NCI-H128 (cell line): Measurements from ENCODE around the gene PARL.

Experiments
- DNase-seq: peaks from one replicate; lab custom pipeline; 2025; ENCODE audit not compliant: unreplicated experiment; lab: John Stamatoyannopoulos, UW

The PARL gene

GRCh38 chr3:183884427-183885296 lies at the start of gene PARL:
Gene PARL (minus strand): TSS chr3:183884880. CDS start chr3:183884846, 34 bp downstream.
- peak; percentile 91 for DNase-seq

GRCh38 chr3:183933160-183933559 lies 48.5 kb upstream of the PARL start:
- no peak for DNase-seq

- DNase-seq: no peak
Measured at GRCh38 chr3:183931881-183932280, 47.2 kb upstream of the PARL start.

- no peak for DNase-seq
Measured at GRCh38 chr3:183930086-183930485, 45.4 kb upstream of the PARL start.

GRCh38 chr3:183927059-183927458 lies 42.4 kb upstream of the PARL start:
- DNase-seq: no peak

- DNase-seq: no peak
Measured at GRCh38 chr3:183924956-183925355, 40.3 kb upstream of the PARL start.

- no peak for DNase-seq
Measured at GRCh38 chr3:183924543-183924942, 39.9 kb upstream of the PARL start.

GRCh38 chr3:183922421-183922820 lies 37.7 kb upstream of the PARL start:
- DNase-seq: no peak

GRCh38 chr3:183921096-183921495 lies 36.4 kb upstream of the PARL start:
- no peak for DNase-seq

- no peak for DNase-seq
Measured at GRCh38 chr3:183920416-183920815, 35.7 kb upstream of the PARL start.

- no peak for DNase-seq
Measured at GRCh38 chr3:183918178-183918577, 33.5 kb upstream of the PARL start.

- DNase-seq: no peak
Measured at GRCh38 chr3:183917776-183918175, 33.1 kb upstream of the PARL start.

- no peak for DNase-seq
Measured at GRCh38 chr3:183914856-183915255, 30.2 kb upstream of the PARL start.

GRCh38 chr3:183913580-183913920 lies 28.9 kb upstream of the PARL start:
- no peak for DNase-seq

GRCh38 chr3:183912895-183913579 lies 28.4 kb upstream of the PARL start:
- DNase-seq: no peak

- DNase-seq: no peak
Measured at GRCh38 chr3:183911763-183912506, 27.3 kb upstream of the PARL start.

- no peak for DNase-seq
Measured at GRCh38 chr3:183911087-183911486, 26.4 kb upstream of the PARL start.

- DNase-seq: no peak
Measured at GRCh38 chr3:183909030-183909600, 24.4 kb upstream of the PARL start.

- DNase-seq: no peak
Measured at GRCh38 chr3:183907911-183908331, 23.2 kb upstream of the PARL start.

GRCh38 chr3:183907176-183907575 lies 22.5 kb upstream of the PARL start:
- no peak for DNase-seq

- no peak for DNase-seq
Measured at GRCh38 chr3:183906234-183906921, 21.7 kb upstream of the PARL start.
